ENCODE data around the gene PSMD2.
A peak's percentile ranks its signal among the peaks of the same experiment; 100 is the strongest.
"Not testable (repeated sequence)": the region's sequence is repeated elsewhere in the genome, so short reads cannot be mapped to it uniquely, and the experiment has no call there.

Gene PSMD2

DNA sequence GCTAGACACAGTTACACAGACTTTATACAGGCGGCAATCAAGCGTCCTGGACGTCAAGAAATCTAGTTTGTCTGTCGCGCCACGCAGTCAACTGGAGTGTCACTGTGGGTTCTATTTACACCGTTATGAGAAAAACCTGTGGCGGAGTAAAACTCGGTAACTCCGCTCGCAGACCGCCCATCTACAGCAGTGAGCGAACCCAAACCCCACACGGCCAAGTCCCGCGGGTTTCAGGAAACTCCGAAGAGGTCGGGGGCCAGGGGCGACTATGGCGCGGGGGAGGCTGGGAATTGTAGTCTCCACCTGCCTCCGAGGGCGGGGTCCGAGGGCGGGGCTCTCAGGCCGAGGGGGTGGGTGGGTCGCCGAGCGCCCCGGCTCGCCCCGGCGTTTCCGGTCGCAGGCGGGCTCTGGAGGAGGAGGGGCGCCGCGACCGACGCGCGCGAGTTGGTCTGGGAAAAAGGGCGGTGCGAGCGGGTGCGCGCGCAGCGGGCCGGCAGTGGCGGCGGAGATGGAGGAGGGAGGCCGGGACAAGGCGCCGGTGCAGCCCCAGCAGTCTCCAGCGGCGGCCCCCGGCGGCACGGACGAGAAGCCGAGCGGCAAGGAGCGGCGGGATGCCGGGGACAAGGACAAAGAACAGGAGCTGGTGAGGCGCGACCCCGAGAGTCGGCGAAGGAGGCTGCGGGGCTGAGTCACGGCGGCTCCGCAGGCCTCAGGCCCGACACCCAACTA is at the start of gene PSMD2:
Gene PSMD2 (plus strand): TSS at position 483 of the 729 bp plus-strand sequence. CDS start 26 bp downstream, at position 509.
- DNase-seq: peak; percentile 94 to 97

GRCh38 chr3:184249412-184250166 is 49.5 kb upstream of the PSMD2 start, which contains the start of gene EEF1AKMT4:
EEF1AKMT4 (plus strand) TSS chr3:184249672; CDS start chr3:184249695, 23 bp downstream.
- peak; percentile 88 to 93 for DNase-seq

- peak; percentile 63 to 82 for DNase-seq
Measured at GRCh38 chr3:184250167-184250828, 48.7 kb upstream of the PSMD2 start.

GRCh38 chr3:184255291-184256039 is 43.6 kb upstream of the PSMD2 start:
- DNase-seq: no peak

DNA sequence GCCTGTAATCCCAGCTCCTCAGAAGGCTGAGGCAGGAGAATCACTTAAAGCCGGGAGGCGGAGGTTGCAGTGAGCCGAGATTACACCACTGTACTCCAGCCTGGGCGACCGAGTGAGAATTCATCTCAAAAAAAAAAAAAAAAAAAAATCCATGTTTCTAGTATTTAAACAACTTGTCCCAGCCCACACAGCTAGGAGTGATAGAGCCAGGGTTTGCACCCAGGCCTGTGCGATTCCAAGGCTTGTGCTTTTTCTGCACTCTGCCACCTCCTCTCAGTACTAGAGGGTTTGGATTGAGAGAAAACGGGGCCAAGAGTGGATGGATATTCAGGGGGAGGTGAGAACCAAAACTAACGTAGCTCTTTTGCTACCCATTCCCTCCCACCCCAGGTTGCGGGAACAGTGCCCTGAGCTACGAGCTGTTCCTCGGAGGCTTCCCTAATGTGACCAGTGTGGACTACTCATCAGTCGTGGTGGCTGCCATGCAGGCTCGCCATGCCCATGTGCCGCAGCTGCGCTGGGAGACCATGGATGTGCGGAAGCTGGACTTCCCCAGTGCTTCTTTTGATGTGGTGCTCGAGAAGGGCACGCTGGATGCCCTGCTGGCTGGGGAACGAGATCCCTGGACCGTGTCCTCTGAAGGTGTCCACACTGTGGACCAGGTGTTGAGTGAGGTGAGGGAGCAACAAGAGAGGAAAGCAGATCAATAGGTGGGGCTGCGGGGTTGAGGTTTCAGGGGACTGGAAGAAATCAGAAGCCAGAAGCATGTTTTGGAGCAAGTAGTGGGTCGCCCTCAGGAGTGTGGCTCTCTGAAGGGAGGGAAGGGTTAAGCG is 41.7 kb upstream of the PSMD2 start:
- DNase-seq: no peak

DNA sequence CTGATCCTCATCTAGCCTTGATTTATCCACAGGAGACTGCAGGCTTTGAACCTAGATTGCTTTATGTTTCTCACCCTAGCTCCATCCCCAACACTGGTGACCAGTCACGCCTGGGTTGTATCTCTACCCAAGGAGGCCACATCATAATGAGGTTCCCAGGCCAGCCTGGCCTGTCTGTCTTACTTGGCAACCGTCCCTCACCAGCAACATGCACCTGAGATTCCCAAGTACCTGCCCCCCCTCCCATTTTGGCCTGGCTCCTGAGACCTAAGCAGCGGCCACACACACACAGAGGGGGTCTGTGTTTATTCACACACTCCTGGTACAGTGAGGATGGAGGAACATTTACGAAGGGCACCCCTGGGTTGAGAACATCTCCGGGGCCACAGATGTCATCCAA is 40.1 kb upstream of the PSMD2 start:
- no peak for DNase-seq

DNA sequence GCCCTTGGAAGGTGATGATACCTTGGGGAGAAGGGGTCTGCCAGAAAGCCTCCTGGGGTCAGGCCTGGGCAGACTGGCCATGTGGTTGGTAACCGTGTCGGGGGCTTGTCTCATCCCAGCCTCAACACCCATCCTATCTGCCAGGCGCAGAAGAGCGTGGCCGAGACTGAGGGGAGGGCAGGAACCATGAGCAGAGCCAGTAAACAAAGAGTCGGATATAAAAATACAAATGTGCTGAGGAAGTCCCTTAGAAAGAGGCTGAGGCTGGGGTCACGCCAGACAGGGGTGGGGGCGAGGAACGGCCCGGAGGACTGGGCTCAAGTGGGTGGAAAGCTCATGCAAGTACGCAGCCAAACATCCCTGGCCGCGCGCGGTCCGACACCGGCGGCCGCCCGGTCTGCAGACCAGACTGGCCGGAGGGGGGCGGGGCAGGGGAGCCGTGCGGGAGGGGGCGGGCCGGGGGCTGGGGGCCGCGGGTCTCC is 39.6 kb upstream of the PSMD2 start:
- DNase-seq: no peak

DNA sequence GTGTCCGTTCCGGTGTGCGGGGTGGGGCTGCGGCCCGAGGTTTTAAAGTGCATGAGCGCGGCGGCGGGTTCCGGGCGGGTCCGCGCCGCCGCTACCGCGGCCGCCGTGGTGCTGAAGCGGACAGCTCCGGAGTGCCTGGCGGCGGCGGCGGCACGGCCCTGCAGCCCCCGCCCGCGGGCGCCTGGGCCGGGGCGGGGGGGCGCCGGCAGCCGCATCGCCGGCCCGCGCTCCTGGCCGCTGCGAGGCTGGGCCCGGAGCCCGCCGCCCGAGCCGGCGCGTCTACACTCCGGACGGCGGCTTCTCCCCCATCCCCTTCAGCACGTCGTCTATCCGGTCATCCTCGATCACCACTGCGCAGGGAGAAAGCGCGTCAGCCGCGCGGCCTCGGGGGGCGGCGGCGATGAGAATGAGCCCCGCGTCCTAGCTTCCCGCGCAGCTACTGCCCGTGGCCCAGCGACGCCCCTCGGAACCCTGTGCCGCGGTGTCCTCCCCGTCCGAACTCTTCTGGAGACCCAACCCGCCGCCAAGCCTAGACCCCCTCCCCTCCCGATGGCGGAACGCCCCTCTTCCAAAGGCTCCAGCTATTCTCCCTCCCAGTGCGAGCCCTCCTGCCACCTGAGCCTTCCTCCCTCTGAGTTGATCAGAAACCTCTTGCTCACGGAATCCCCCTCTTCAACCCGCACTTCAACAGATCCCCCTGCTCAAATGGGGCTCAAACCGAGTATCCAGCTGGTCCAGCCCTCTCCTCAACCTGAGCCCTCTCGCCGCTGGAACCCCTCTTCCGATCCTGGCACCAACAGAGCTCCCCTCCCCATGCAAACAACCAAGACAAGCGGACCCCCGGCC is 38.9 kb upstream of the PSMD2 start:
- no peak for DNase-seq

- no peak for DNase-seq
Measured at GRCh38 chr3:184260724-184261269, 38.2 kb upstream of the PSMD2 start.

DNA sequence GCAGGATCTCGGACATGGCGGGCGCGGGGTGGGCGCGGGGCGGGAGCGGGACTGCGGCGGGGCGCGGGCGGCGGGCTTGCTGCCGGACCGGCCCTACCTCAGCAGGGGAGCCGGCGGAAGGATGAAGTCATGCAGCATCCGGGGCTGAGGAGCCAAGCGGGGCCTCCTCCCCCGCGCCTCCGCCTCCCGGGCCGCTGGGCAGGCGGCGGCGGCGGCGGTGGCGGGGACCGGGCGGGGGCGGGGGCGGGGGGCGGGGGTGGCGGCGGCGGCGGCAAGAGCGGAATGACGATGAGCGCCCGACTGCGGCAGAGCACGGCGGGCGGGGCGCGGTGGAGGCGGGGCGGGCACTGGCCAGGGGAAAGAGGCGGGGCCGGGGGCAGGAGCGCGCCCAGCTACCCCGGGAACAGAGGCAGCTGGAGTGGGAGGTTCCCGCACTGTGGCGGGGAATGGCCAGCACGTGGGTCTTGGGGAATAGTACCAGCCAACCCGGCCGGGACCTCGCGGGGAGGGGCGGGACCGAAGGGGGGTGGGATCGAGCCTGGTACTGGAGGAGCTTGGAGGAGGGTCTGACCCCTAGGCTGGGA is 37.7 kb upstream of the PSMD2 start, which contains the start of gene CAMK2N2:
Gene CAMK2N2 (minus strand): TSS at position 284 of the 584 bp plus-strand sequence. CDS start 268 bp downstream, at position 16.
- peak; percentile 42 to 44 for DNase-seq

DNA sequence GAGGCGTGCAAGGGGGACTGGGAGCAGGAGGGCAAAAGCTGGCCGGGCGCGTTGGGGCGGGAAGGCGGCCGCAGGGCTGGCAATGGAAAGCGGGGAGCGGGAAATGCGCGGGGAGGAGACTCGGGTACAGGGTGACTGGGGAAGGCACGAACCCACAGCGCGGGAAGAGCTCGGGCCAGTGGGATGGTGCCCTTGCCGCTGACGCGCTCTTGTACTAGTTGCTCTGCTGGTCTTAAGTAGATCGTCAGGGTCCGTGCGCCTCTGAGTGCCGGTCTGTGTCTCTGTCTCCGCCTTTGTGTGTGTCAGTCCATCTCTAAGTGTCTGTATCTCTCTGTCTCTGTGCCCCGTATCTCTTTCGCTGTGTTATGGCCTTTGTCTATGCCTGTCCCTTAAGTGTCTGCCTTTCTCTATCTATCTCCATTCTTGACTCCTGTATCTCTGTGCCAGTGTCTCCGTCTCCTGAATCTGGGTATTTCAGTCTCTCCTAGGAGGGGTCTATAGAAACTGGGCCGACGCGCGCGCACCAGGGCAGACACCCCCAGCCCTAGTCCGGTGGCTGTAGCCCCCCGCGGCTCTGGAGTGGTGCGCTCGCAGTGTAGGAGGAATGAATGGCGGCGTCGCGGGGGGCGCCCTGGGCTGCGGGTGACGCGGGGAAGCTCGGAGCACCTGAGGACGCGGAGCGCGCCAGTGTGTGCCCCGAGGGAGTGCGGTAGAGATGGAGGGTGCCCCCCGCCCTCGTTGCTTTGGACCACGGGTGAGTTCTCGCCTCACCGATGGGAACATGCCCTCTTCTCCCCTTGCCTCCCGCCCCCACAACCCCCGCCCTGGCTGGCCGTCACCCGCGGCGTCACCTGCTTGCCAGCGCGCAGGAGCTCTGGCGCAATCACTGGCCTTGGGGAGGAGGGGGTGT is 36.9 kb upstream of the PSMD2 start:
- DNase-seq: no peak

GRCh38 chr3:184262764-184263179 is 36.3 kb upstream of the PSMD2 start:
- no peak for DNase-seq

- DNase-seq: not testable (repeated sequence)
Measured at GRCh38 chr3:184267249-184267648, 31.8 kb upstream of the PSMD2 start.

DNA sequence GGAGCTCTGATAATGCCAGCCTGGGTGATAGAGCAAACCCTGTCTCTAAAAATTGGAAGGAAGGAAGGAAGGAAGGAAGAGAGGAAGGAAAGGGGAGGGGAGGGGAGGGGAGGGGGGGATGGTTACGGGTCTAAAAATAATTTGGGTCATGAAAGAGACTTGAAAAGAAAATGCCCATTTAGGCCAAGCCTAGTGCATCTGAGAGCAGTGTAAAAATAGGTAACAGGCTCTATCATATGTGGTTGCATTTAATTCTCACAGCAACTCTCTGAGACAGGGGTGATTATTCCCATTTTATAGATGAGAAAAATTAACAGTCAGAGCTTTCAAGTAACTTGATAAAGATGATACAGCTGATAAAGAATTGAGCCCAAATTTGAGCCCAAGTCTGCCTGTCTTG is 26.8 kb upstream of the PSMD2 start:
- no peak for DNase-seq

- no peak for DNase-seq
Measured at GRCh38 chr3:184275381-184275701, 23.7 kb upstream of the PSMD2 start.

- DNase-seq: no peak
Measured at GRCh38 chr3:184275961-184276910, 22.8 kb upstream of the PSMD2 start, which contains the start of gene ECE2. ECE2 (plus strand) TSS chr3:184276022; CDS start chr3:184276154, 132 bp downstream.

GRCh38 chr3:184277366-184277765 is 21.7 kb upstream of the PSMD2 start:
- no peak for DNase-seq

All from hippocampal formation (tissue), 2 donors.